Midbrain (tissue), 1 donor: Measurements from ENCODE around the gene NRL.
A peak's percentile ranks its signal among the peaks of the same experiment; 100 is the strongest.

Experiments used
- DNase-seq: peaks from one replicate; lab custom pipeline; 2025; lab: John Stamatoyannopoulos, UW

Gene NRL

DNA sequence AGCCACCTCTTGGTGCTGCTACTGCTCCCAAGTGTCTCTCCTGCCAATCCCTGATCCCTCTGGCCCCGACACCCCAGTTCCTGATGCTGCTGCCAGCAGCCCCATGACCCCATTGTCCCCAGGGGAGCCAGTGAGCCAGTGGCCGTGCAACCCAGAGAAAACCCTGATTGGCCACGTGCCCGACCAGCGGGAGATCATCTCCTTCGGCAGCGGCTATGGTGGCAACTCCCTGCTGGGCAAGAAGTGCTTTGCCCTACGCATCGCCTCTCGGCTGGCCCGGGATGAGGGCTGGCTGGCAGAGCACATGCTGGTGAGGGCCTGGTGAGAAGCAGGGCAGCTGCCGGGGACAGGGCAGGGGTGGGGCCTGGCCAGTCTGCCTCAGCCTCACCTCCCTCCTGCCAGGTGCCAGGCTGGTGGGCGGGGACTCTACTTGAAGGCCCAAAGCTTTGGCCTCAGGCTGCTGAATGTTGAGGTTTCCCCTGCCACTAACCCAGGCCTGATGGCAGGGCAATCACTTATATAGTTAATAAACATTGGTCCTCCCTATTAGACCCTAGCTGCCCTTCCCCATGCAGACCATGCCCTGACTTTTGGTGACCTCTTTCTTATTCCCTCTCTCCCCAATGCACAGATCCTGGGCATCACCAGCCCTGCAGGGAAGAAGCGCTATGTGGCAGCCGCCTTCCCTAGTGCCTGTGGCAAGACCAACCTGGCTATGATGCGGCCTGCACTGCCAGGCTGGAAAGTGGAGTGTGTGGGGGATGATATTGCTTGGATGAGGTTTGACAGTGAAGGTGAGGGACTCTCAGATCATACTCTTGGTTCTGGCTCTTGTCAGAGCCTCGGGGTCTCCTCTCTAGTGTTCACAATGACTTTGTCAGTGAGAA is 15.6 kb downstream of the NRL start:
- no peak for DNase-seq

DNA sequence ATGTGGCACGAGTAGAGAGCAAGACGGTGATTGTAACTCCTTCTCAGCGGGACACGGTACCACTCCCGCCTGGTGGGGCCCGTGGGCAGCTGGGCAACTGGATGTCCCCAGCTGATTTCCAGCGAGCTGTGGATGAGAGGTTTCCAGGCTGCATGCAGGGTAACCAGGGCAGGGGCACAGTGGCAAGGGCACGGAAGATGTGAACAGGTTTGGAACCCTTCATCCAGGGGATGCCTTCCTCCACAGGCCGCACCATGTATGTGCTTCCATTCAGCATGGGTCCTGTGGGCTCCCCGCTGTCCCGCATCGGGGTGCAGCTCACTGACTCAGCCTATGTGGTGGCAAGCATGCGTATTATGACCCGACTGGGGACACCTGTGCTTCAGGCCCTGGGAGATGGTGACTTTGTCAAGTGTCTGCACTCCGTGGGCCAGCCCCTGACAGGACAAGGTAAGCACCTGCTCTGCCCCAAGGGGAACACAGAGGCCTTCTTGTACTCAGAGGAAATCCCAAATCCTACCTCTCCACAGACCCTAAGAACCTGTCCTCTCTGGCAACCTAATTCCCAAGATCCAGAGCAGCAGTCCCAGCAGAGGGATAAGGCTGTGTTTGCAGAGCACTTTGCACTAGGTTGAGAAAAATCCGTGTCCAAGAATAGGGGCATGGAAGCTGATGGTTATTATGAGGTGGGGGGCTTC is 16.4 kb downstream of the NRL start:
- no peak for DNase-seq

DNA sequence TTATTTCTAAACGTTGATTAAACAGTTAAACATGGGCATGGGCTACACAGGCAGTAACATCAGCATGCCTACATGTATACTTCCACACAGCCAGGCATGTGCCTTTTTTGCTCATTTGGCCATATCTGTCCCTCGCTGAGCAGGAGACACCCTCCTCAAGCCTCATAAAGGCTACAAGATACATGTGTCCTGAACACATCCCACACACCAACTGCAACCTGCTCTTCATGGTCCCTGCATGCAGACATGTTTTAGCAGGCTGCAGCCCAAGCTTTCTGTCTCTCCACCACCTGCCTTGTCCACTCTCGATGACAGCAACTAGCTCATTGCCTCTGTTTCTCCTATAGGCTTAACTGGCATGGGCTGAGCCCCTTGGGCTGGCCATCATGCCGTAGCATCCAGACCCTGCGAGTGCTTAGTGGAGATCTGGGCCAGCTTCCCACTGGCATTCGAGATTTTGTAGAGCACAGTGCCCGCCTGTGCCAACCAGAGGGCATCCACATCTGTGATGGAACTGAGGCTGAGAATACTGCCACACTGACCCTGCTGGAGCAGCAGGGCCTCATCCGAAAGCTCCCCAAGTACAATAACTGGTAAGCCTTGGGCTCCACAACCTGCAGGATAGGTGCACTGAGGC is 18.1 kb downstream of the NRL start:
- no peak for DNase-seq

DNA sequence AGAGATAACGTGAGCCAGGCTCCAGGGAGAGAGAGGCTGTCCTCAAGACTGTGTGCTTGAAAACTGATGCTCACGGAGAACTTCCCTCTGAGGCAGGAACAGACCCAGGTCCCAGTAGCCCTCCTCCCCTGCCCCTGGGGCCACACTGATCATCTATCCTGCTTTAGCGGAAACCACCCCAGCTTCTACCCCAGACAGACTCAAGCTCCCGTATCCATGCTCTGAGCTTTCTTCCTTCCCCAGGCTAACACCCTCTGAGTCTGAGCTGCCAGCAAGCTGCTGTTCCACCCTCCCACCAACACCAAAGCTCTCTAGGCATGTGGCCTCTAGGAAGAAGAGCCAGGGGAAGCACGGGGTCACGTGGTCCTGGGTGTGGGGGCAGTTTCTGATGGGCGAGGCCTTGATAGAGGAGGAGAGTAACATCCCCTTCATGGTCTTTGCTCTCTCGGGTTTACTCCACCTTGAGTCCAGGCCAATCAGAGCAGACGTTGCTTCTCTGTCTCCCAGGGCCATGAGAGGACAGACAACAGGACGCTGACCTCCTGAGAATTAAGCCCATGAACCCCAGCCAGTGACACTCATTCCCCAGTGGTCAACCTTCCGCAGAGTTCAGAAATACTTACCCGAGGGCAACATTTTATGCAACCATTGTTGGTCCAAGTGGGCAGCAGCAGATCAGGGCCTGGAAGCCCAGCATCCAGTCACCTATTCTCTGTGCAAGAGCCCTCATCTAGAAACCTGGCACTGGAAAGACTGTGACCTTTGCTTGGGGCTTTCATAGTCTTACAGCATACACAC is 19.3 kb downstream of the NRL start:
- DNase-seq: no peak

DNA sequence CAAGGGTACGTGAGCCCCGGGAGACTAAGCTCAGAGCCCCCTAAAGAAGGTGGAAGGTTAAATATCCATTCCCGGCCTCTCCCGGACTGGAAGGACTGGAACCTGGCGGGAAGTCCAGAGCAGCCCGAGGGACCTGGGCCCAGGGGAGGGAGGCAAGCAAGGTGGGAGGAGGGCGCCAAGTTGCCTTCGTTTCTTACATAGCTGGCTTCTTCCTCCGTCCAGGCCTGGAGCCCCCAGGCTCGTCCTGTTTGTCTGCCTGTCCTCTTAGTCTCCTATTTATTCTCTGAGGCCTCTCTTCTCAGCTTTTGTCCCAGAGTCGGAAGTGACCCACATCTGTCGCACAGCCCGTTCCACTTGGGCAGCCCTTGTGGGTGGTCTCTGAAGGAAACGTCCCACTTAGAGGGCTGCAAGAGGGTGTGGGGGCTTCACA is 19.9 kb downstream of the NRL start:
- no peak for DNase-seq

DNA sequence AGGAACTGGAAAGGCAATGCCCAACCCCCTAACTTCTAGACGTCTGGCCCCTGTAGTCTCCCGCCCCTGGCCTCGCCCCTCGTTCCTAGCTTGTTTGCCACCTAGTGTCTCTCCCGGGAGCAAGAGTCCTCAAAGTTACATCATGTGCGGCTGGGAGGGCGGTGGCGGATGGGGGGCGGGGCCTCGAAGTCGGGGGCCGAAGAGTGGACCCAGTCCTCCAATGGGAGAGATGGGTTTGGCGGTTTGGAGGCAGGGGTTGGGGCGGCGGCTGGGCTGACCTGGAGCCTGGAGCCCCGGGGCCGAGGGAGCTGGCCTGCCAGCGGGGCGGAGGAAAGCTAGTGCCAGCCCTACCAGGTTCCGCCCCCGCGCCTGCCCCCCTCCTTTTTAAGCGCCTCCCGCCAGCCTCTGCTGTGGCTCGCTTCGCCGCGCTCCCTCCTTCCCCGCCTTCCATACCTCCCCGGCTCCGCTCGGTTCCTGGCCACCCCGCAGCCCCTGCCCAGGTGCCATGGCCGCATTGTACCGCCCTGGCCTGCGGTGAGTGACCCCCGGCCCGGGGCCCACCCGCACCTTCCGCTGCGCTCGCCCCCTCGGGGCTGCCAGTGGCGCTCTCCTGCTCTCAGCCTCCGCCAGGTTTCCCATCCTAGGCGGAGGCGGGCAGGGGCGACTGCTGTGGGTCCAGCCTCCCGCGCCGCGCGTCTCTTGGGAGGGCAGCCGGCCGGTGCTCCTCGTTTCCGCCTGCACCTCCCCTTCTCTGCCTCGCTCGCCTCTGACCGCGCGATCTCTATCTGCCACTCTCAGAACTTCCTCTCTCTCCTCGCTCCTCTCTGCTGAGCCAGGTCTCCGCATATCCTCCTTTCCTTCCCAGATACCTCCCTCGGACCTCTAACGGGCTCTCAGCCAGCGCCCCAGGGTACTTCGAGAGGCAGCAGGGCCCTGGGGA is 20.6 kb downstream of the NRL start, which contains the start of gene PCK2:
TSS of gene PCK2 (plus strand) at position 411 of the 940 bp plus-strand sequence. CDS start at position 506, 95 bp downstream.
- DNase-seq: peak; percentile 66

DNA sequence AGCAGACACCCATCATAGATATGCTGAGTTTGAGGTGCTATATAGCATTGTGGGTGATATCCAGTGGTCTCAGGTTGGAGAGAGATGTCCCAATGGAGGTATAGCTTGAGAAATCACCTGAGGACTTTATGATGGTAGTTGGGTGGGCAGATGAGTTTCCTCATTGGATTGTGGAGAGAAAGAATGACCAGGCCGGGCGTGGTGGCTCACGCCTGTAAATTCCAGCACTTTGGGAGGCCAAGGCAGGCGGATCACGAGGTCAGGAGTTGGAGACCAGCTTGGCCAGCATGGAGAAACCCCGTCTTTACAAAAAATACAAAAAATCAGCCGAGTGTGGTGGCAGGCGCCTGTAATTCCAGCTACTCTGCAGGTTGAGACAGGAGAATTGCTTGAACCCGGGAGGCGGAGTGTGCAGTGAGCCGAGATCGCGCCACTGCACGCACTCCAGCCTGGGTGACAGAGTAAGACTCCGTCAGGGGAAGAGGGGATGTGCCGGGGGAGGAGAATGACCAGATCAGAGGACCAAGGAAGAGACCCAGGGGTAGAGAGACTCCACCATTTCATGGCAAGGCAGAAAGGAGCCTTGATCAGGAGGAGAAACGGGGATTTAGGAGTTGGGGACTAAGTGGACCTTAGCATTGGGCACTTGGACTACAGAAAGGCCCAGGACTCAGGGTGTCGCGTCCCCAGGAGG is 21.4 kb downstream of the NRL start:
- DNase-seq: no peak

DNA sequence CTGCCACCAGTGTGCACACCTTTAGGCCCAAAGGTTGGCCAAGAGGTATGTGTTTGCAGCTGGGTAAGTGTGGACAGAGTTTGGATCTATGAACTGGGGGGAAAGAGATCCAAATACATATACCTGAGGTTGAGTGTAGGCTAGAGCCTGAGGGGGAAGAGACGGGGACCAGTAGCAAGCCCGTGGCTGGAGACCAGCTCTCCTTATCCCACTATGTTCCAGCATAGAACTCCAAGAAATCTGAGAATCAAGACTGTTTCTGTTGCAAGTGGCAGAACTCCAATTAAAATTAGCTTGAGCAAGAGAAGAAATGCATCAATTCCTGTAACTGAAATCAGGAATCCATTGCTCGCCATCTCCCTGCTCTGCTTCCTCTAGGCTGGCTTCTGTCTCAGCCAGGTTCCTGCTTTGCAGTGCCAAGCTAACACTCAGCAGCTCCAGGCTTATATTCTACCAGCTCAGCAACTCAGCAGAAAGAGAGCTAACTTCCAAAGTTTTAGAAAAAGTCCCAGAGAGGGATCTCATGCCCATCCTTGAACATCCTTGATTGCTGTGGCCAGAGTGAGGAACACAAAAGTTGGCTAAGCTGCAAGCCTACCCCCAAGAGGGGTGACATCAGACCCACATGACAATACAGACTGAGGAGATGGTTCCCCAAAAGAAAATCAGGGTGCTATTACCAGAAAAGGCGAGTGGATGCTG is 22.1 kb downstream of the NRL start:
- DNase-seq: no peak

DNA sequence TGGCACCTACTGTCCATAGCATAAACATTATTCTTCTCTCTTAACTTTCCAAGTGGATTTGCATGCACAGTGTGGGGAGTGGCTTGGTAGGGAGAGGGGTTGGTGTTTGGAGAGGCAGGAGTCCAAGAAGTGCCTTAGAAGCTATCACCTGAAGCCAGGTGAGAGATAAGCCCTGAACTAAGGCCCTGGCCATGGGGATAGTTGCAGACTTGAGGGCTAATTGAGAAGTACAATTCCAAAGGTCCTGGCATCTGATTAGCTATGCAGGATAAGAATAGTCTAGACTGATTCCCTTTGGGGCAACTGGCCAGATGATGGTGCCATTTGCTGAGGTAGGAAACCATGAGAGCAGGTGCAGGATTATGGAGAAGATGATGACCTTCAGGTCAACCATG is 22.6 kb downstream of the NRL start:
- no peak for DNase-seq

DNA sequence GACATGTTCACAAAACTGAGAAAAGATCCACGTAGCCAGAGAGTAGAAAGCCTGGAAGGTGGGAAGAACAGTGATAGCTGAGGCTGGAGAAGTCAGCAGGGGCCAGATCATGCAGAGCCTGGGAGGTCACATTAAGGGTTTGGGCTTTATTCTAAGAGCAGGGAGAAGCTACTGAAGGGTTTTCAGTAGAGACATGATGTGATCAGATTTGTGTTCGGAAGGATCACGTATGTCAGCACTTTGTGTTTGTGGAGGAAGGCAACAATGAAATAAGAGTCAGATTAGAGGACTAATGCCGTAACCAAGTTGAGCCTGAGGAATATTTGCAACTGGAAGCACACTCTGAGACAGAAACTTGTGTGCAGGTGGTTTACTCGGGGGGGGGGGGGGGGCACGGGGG is 24.9 kb downstream of the NRL start:
- no peak for DNase-seq

DNA sequence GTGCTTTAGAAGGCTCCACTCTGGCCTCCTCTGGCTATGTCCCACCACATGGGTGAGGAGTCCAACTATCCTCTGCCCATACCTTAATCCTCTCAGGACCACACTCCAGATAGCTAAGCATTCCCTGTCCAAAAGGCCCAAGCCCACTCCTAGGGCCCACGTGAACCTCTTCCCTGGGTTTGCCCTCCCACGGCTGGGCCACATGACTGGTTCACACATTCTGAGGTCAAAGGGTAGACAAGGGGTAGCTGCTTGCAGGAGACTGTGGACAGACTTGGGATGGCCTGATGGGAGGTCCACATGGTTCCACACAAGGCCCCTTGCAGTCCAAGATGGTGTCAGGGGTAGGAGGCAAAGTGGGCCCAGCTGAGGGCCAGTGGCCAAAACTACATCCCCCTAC is 26.7 kb downstream of the NRL start:
- no peak for DNase-seq

DNA sequence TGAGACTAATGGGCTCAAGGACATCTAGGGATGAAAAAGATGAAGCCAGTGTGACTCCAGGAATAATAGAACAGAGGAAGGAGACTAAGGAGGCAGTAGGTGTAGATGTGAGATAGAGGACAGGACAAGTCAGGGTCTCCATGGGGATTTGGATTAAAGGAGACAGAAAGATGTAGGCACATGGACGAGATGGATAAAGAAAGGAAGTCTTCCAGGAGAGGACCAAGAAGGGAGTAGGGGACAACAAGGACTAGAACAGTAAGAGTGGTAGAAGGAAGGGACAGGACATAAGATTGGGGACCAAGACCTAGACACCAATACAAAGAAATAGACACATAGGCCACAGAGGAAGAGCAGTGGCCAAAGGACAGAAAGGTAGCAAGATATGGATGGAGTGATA is 27.7 kb downstream of the NRL start:
- DNase-seq: no peak

DNA sequence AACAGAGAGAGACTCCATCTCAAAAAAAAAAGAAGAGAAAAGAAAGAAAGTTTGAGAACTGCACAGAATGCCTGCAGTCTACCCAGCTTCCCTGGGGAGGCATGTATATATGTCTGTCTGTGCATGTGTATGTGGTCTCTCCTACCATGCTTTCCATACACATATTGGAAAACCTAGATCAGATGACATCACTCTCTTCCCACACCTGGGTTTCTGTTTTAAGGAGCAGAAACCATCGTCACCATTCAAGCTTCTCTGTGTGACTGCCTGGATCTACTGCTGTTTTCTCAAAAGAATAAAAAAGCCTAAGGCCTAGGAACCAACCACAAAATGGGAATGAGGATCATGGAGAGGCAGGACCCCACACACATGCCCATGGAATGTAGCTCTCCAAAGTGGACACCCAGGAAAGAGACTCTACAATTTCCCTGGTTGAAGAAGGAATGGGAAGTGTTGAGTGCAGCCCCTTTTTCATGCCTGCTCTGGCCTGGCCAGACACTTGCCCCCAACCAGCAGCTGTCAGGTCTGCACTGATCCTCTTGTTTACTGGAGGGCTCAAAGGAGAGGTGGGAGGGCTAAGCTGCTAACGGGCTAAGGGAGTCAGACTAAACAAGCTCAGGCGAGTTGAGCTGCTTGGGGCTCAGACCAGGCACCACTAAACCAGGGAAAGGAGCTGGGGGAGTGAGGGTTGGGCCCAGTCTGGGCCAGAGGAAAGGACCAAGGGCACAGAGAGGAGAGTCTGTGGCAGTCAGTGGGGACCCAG is 28.4 kb downstream of the NRL start:
- DNase-seq: no peak

DNA sequence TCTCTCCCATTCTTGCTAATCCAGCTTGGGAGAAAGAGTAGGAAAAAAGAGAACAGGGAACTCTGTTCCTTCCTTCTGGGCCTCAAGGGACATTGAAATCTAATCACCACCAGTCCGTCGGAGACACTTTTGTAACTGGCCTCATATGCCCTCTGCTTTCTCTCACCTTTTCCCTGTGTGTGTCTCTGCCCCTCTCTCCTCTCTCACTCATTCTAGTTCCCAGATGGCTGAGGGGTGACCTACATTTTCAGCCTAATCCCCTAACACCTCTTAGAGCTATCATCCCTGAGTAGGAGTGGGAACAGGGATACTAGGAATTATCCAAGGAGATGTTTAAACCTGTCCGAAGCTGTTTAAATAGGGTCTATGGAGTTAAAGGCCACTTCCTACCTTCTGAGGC is 29.5 kb downstream of the NRL start:
- no peak for DNase-seq

DNA sequence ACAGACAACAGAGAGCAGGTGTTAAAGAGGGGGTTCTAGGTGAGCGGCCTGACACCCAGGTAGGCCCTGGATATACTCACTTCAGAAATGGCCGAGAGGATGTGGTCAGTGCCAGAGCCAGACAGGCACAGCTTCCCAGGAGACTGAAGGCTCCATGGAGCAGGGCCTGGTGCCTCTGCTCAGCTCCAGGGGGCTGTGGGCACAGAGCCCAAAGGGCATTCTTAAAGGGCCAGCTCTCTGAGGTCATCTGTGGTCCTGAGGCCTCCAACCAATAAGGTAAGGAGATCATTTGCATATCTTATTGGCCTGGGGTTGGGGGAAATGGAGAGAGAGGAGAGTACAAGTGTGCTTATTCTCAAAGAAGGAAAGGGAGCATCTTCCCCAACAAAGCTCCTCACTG is 30.3 kb downstream of the NRL start:
- no peak for DNase-seq

DNA sequence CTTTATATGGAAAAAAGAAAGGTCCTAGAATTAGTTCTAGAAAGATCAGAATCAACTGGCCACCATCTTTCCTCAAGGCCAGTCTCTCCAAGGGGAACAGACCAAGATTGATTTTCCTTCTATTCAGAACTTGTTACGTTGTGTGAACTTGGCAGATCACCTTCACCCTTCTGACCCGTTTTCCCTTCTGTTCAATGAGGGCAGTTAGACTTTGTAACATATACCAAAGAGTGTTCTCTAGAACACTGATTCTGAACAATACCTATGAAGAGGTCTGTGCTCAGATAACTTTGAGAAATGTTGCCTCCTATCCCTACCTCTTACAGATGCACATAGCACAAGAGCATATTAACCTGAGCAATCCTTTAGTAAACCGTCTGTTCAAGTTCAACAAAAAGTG is 31.3 kb downstream of the NRL start:
- no peak for DNase-seq

DNA sequence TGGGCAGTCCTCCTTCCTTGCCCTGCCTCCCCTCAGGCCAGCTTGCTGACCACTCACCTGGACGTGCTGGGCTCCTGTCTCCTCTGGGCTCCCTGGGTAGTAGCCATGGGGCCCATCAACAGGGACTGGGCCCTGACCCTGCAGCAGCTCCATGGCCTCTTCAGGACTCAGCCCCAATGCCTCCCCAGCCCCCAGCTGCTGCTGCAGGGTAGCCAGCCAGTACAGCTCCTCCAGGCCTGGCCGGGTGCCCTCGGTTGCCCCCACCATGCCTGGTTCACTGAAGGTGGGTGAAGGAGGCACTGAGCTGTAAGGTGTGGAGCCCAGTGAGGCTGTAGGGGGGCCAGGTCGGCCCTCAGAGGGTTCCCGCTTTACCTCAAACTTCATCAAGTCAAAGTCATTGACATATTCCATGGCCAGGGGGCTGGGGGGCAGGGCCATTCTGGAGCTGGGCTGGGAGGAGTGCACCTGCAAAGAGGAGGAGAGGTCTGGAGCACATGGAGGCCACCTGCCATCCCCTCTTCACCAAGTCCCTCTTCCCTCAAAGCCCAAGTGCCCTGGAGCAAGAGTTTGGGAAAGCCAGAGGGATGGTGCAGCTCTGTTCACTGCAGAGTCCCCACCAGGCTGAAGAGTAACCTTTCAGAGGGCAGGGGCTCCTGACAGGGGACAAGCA is 32.2 kb downstream of the NRL start:
- no peak for DNase-seq

DNA sequence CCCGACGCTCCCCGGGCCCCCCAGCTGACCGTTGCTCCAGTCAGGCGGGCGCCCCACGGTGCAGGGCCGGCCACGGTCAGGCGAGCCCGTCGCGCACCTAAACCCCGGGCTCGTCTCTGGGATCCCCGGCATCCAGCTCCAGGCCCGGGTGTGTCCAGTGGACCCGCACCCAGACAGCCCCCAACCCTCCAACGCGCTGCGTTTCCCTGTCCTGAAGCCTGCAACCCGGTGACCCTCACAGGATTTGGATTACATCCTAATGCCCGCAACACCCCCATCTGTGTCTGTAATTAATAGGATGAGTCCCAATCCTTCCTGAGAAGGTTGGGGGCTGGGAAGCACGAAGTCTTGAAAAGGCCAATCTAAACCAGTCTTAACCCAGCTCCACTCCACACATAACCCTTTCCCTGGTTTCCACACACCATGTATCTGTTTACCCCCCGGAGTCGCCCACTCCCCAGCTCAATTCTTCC is 33.0 kb downstream of the NRL start:
- no peak for DNase-seq
